OCI-LY7 (cell line): Measurements from ENCODE around the gene USP38. TPM values are rescaled to one million over a fixed set of nuclear protein-coding genes. Genes with fewer than 3 reads are reported as not detected.

Source experiments
- BruUV-seq: library from RNA; stranded (reverse); fragments of 400-500 nt; replicated peaks from 2 replicates; lab custom pipeline; 2021; lab: Mats Ljungman, UMichigan
- CTCF ChIA-PET: fragments of 300-600 bp; sonication (Branson Sonifier 250); formaldehyde crosslinking; loops from one replicate; lab custom pipeline; 2022; ENCODE audit warnings: antibody characterized with exemption; ENCODE audit not compliant: unreplicated experiment; lab: Charles Lee
- POLR2A ChIA-PET: fragments of 300-600 bp; sonication (Branson Sonifier 250); formaldehyde crosslinking; loops from one replicate; lab custom pipeline; 2022; ENCODE audit warnings: antibody characterized with exemption; lab: Charles Lee
- DNase-seq: peaks from one replicate; pipeline ENCODE4 v3.0.0-alpha.2; 2015; ENCODE audit warnings: low spot score
- H2AFZ ChIP-seq: fragments of 200-600 bp; sonication (generic), shearing (Covaris generic); 2 replicates; pipeline ENCODE4 v1.6.1; 2014; ENCODE audit warnings: mild to moderate bottlenecking, antibody characterized with exemption, low read length, moderate library complexity
- H3K27ac ChIP-seq: fragments of 200-600 bp; sonication (generic); 2 replicates; pipeline ENCODE4 v1.5.1; 2014; ENCODE audit warnings: mixed run types, low read depth, mild to moderate bottlenecking, moderate library complexity, low read length, inconsistent platforms; ENCODE audit not compliant: poor library complexity, severe bottlenecking
- H3K36me3 ChIP-seq: fragments of 200-600 bp; sonication (generic); 2 replicates; pipeline ENCODE4 v1.6.1; 2014; ENCODE audit warnings: mild to moderate bottlenecking, antibody characterized with exemption, low read length, moderate library complexity, mixed read lengths; ENCODE audit not compliant: insufficient read depth
- H3K4me1 ChIP-seq: fragments of 200-600 bp; sonication (generic); 2 replicates; pipeline ENCODE4 v1.5.1; 2014; ENCODE audit warnings: mild to moderate bottlenecking, low read length; ENCODE audit not compliant: insufficient read depth, poor library complexity, severe bottlenecking
- H3K4me2 ChIP-seq: fragments of 200-600 bp; sonication (generic); 2 replicates; pipeline ENCODE4 v1.6.1; 2014; ENCODE audit warnings: mild to moderate bottlenecking, low read length
- H3K4me3 ChIP-seq: fragments of 200-600 bp; sonication (generic); 2 replicates; pipeline ENCODE4 v1.5.1; 2014; ENCODE audit warnings: mild to moderate bottlenecking, low read depth, low read length; ENCODE audit not compliant: poor library complexity, severe bottlenecking
- H3K79me2 ChIP-seq: fragments of 200-600 bp; sonication (generic); 2 replicates; pipeline ENCODE4 v1.6.1; 2016; ENCODE audit warnings: low read depth, mild to moderate bottlenecking, low read length, moderate library complexity, mixed read lengths; ENCODE audit not compliant: insufficient read depth
- H3K9me2 ChIP-seq: fragments of 200-600 bp; sonication (generic); 2 replicates; pipeline ENCODE4 v1.6.1; 2016; ENCODE audit warnings: mild to moderate bottlenecking, low read length, mixed read lengths; ENCODE audit not compliant: insufficient read depth
- H3K9me3 ChIP-seq: fragments of 200-600 bp; sonication (generic); 2 replicates; pipeline ENCODE4 v1.6.1; 2014; ENCODE audit warnings: mild to moderate bottlenecking, mixed run types, low read length, mixed read lengths
- H4K20me1 ChIP-seq: fragments of 200-600 bp; sonication (generic); 2 replicates; pipeline ENCODE4 v1.6.1; 2014; ENCODE audit warnings: mild to moderate bottlenecking, antibody characterized with exemption, low read length, moderate library complexity, mixed read lengths; ENCODE audit not compliant: insufficient read depth
- EZH2phosphoT487 ChIP-seq: fragments of 200-600 bp; sonication (generic); IDR thresholded peaks from 2 replicates; pipeline ENCODE4 v1.6.1; 2018; ENCODE audit warnings: low read depth, borderline replicate concordance, mild to moderate bottlenecking, mixed run types, antibody characterized with exemption, low read length, moderate library complexity, mixed read lengths
- intact Hi-C: fragments of 100-400 bp; cut with micrococcal nuclease; formaldehyde crosslinking; loops from one replicate; pipeline ENCODE4 v1.10.0; 2022; ENCODE audit not compliant: unreplicated experiment
- total RNA-seq, 2 experiments: library from RNA; depleted of rRNA in 1 of 2; stranded (reverse); fragments of >200 nt in 1 of 2; shearing (Covaris generic) in 1 of 2; gene quantifications; 2 replicates each; pipeline ENCODE4 v1.2.3, GENCODE V29; 2014 to 2022
- TF ChIP-seq, protein P1 (sequence below): fragments of 200-600 bp; sonication (generic); conservative IDR thresholded peaks from 2 replicates; pipeline ENCODE4 v1.5.1; 2014; ENCODE audit warnings: mild to moderate bottlenecking, antibody characterized with exemption, low read length, moderate library complexity, mixed read lengths

Gene USP38
- total RNA-seq, 2 experiments from 2014 or later = 23.6 to 25.7 TPM

DNA sequence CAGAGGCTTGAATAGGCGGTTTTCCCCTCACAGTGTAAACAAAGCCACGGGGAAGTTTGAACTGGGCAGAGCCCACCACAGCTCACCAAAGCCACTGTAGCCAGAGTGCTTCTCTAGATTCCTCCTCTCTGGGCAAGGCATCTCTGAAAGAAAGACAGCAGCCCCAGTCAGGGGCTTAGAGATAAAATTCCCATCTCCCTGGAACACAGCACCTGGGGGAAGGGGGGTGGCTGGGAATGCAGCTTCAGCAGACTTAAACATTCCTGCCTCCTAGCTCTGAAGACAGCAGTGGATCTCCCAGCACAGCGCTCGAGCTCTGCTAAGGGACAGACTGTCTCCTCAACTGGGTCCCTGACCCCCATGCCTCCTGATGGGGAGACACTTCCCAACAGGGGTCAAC is 44.0 kb upstream of the USP38 start:
- POLR2A ChIA-PET = no interaction called here
- no peaks in the 10 kb centered on the region for H3K36me3 ChIP-seq
- no peak for TF ChIP-seq EZH2phosphoT487
- TF ChIP-seq, protein P1, sequence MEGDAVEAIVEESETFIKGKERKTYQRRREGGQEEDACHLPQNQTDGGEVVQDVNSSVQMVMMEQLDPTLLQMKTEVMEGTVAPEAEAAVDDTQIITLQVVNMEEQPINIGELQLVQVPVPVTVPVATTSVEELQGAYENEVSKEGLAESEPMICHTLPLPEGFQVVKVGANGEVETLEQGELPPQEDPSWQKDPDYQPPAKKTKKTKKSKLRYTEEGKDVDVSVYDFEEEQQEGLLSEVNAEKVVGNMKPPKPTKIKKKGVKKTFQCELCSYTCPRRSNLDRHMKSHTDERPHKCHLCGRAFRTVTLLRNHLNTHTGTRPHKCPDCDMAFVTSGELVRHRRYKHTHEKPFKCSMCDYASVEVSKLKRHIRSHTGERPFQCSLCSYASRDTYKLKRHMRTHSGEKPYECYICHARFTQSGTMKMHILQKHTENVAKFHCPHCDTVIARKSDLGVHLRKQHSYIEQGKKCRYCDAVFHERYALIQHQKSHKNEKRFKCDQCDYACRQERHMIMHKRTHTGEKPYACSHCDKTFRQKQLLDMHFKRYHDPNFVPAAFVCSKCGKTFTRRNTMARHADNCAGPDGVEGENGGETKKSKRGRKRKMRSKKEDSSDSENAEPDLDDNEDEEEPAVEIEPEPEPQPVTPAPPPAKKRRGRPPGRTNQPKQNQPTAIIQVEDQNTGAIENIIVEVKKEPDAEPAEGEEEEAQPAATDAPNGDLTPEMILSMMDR = no peak
- BruUV-seq = no TSS peak
- no peaks in the 10 kb centered on the region for H4K20me1 ChIP-seq
- H3K9me3 ChIP-seq = no peaks in the 10 kb centered on the region
- no peak overlapping the region for H3K4me3 ChIP-seq
- no peaks in the 10 kb centered on the region for H3K79me2 ChIP-seq
- H3K4me2 ChIP-seq = no peak overlapping the region
- H3K4me1 ChIP-seq = no peaks in the 10 kb centered on the region
- H3K27ac ChIP-seq = no peak overlapping the region
- no peak overlapping the region for H2AFZ ChIP-seq
- H3K9me2 ChIP-seq = no peaks in the 10 kb centered on the region
- DNase-seq = no peak
- intact Hi-C loops = no loop called here
- CTCF ChIA-PET = no interaction called here

GRCh38 chr4:143148521-143148920 is 36.2 kb upstream of the USP38 start:
- no peaks in the 10 kb centered on the region for H3K9me3 ChIP-seq

DNA sequence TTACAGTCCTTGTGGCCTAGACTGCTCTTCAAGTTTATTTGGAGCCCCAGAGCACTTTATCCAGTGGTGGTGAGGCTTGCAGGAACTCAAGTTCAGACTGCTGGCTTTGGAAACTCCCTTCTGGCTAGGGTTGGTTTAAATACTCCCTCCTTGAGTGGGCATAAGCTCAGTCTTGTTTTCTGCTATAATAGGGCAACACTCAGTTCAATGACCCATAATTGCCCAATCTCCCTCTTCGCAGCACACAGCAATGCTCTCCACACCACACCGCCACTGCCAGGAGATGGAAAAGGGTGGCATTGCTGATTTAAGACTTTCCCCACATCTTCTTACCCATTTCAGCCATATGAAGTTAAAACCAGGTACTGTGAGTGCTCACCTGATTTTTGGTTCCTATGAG is 27.9 kb upstream of the USP38 start:
- CTCF ChIA-PET = no interaction called here

More at GRCh38 chr4:143148521-143148920, 36.2 kb upstream of the USP38 start:
- ChIA-PET POLR2A (interaction anchor here (0.9 kb wide), 1 partner anchor 9 kb away, joined by 4 read pairs; no protein-coding TSS in a partner anchor), CTCF (interaction anchor here (0.6 kb wide), 1 partner anchor 817 kb away, joined by 4 read pairs; no protein-coding TSS in a partner anchor)
- H3K36me3 ChIP-seq = no peaks in the 10 kb centered on the region
- H3K4me2 ChIP-seq = no peak overlapping the region
- no peak for DNase-seq
- no peak overlapping the region for H2AFZ ChIP-seq
- TF ChIP-seq, protein P1 = no peak
- no peak for TF ChIP-seq EZH2phosphoT487
- no peaks in the 10 kb centered on the region for H3K79me2 ChIP-seq
- H3K27ac ChIP-seq = no peak overlapping the region
- H3K4me3 ChIP-seq = no peak overlapping the region
- intact Hi-C loops = no loop called here
- no TSS peak for BruUV-seq
- H3K4me1 ChIP-seq = no peaks in the 10 kb centered on the region
- H3K9me2 ChIP-seq = no peaks in the 10 kb centered on the region
- H4K20me1 ChIP-seq = no peaks in the 10 kb centered on the region

More for the DNA sequence above, 27.9 kb upstream of the USP38 start:
- POLR2A ChIA-PET = no interaction called here
- intact Hi-C loops = no loop called here
- no peaks in the 10 kb centered on the region for H3K9me2 ChIP-seq
- H3K4me2 ChIP-seq = no peak overlapping the region
- no peak overlapping the region for H3K4me3 ChIP-seq
- H3K79me2 ChIP-seq = no peaks in the 10 kb centered on the region
- no peaks in the 10 kb centered on the region for H3K36me3 ChIP-seq
- no peak for DNase-seq
- no peak for TF ChIP-seq EZH2phosphoT487
- TF ChIP-seq, protein P1 = no peak
- H3K4me1 ChIP-seq = no peaks in the 10 kb centered on the region
- H3K9me3 ChIP-seq = no peaks in the 10 kb centered on the region
- H2AFZ ChIP-seq = no peak overlapping the region
- no TSS peak for BruUV-seq
- H3K27ac ChIP-seq = no peak overlapping the region
- H4K20me1 ChIP-seq = no peaks in the 10 kb centered on the region
